ENCODE measurements around the gene CPT2. TPM values are rescaled to one million over a fixed set of nuclear protein-coding genes. Genes with fewer than 3 reads are reported as not detected.
"Not testable (repeated sequence)": the region's sequence is repeated elsewhere in the genome, so short reads cannot be mapped to it uniquely, and the experiment has no call there.

Gene CPT2
- total RNA-seq, 1 donor, result 20.6 TPM

DNA sequence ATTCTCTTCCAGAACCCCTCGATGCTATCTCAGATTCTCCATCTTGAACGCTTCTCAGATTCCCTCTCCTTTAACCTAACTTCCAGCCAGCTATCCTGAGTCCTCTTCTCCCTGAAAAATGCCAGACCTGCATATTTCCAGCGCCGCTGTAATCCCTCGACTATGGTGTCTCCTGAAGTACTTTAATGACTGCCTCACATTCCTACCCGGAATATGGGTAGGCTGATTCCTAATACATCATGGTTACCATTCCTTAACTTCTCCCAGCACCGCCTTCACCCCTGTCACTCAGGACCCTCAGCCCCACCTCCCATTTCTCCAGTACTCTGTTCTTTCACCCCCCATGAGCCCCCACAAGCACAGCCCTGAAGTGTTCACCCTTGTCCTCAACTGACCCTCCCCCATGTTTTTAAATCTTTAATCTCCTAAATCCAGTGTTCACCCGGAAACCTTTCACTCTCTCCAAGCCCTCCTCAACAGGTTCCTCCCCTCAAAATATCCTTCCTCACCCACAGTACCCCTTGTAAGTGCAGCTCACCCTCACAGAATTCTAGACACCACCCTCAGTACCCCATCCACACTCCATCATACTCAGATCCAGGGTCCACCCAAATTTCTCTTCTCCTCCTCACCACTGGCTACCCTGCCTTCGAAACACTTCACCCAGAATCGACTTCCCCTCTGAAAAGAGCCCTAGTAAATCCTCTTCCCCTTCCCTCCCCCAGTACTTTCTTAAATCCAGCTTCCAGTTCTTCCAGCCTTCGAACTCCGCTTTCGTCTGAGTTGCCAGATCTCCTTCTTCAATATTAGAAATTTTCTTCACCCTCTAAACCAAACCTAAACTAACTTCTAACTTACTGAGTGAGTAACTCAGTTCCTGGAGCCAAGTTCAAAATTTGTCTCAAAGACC is 922 bp downstream of the CPT2 start:
- peaks cover 11% of the 10 kb centered on the region for H3K36me3 ChIP-seq (ENCODE audit: insufficient read depth, low read length)
- H3K4me1 ChIP-seq (ENCODE audit: insufficient read depth, low read length), result peaks cover 21% of the 10 kb centered on the region
- TF ChIP-seq, protein P1, sequence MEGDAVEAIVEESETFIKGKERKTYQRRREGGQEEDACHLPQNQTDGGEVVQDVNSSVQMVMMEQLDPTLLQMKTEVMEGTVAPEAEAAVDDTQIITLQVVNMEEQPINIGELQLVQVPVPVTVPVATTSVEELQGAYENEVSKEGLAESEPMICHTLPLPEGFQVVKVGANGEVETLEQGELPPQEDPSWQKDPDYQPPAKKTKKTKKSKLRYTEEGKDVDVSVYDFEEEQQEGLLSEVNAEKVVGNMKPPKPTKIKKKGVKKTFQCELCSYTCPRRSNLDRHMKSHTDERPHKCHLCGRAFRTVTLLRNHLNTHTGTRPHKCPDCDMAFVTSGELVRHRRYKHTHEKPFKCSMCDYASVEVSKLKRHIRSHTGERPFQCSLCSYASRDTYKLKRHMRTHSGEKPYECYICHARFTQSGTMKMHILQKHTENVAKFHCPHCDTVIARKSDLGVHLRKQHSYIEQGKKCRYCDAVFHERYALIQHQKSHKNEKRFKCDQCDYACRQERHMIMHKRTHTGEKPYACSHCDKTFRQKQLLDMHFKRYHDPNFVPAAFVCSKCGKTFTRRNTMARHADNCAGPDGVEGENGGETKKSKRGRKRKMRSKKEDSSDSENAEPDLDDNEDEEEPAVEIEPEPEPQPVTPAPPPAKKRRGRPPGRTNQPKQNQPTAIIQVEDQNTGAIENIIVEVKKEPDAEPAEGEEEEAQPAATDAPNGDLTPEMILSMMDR (IDR thresholded peaks at IDR 0.05; ENCODE audit: extremely low read depth, low read depth, low read length), result no peak
- peak overlapping the region; percentile 87 for H3K4me3 ChIP-seq (ENCODE audit: insufficient read depth, low read length)
- H3K9me3 ChIP-seq (ENCODE audit: low read depth, low read length), result no peaks in the 10 kb centered on the region
- peaks cover 4% of the 10 kb centered on the region for H4K20me1 ChIP-seq (ENCODE audit: insufficient read depth, low read length)
- peak overlapping the region; percentile 93 for H3K4me2 ChIP-seq (ENCODE audit: insufficient read depth, low read length)
- peak overlapping the region; percentile 86 for H2AFZ ChIP-seq (ENCODE audit: low read length)
- no peaks in the 10 kb centered on the region for H3K27me3 ChIP-seq (ENCODE audit: insufficient read depth, low read length)
- peaks cover 26% of the 10 kb centered on the region for H3K79me2 ChIP-seq (ENCODE audit: insufficient read depth, low read length)
- peak overlapping the region; percentile 89 for H3K27ac ChIP-seq (ENCODE audit: low read depth, low read length)
- DNase-seq (ENCODE audit: insufficient read length, low spot score, missing footprints), result peak; percentile 54

DNA sequence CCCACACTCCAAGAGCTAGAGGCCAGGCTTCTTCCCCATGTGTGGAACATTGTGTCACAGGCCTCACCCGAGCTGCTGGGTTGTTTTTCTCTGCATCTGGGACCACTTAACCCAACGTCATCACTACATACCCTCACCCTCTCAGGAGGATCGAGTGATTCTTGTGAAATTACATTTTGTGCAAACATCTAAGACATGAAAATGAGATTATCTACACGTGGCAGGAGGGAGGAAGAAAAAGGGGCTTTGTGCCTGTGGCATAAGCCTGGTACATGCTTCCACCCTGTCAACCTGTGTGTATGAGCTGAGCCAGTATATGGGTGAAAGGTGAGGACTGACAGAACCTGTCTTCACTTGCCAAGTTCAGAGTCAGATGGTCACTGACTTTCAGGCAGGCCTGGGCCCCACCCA is 1.6 kb downstream of the CPT2 start:
- TF ChIP-seq, protein P1 (IDR thresholded peaks at IDR 0.05; ENCODE audit: extremely low read depth, low read depth, low read length), result no peak
- Histone ChIP-seq H3K27ac (ENCODE audit: low read depth, low read length) (peak overlapping the region; percentile 89), H3K79me2 (ENCODE audit: insufficient read depth, low read length) (peaks cover 26% of the 10 kb centered on the region), H3K27me3 (ENCODE audit: insufficient read depth, low read length) (no peaks in the 10 kb centered on the region), H3K4me1 (ENCODE audit: insufficient read depth, low read length) (peaks cover 21% of the 10 kb centered on the region), H2AFZ (ENCODE audit: low read length) (peak overlapping the region; percentile 39), H4K20me1 (ENCODE audit: insufficient read depth, low read length) (peaks cover 4% of the 10 kb centered on the region), H3K4me3 (ENCODE audit: insufficient read depth, low read length) (no peak overlapping the region), H3K4me2 (ENCODE audit: insufficient read depth, low read length) (peak overlapping the region; percentile 93), H3K36me3 (ENCODE audit: insufficient read depth, low read length) (peaks cover 18% of the 10 kb centered on the region), H3K9me3 (ENCODE audit: low read depth, low read length) (no peaks in the 10 kb centered on the region)
- DNase-seq (ENCODE audit: insufficient read length, low spot score, missing footprints), result peak; percentile 58

DNA sequence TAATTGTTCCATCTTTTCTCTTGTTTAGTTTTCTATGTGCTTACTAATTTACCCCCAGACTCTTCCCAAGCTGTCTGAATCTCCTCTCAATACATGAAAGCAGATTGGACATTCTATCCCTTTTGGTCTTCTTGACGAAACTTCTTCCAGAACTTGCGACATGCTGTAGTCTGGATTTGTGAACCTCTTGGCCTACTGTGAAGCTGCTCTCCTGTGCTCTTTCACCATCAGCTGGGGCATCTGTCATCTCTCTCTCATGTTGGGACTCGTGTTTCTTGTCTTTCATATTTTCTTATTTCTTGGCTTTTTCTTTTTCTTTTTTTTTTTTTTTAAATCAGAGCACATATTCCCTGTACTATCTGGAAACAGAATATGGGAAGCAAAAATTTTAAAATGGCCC is 6.8 kb downstream of the CPT2 start:
- H3K79me2 ChIP-seq (ENCODE audit: insufficient read depth, low read length), result peaks cover 13% of the 10 kb centered on the region
- no peak overlapping the region for H3K27ac ChIP-seq (ENCODE audit: low read depth, low read length)
- peaks cover 2% of the 10 kb centered on the region for H3K9me3 ChIP-seq (ENCODE audit: low read depth, low read length)
- peaks cover 4% of the 10 kb centered on the region for H4K20me1 ChIP-seq (ENCODE audit: insufficient read depth, low read length)
- H3K27me3 ChIP-seq (ENCODE audit: insufficient read depth, low read length), result no peaks in the 10 kb centered on the region
- no peak overlapping the region for H2AFZ ChIP-seq (ENCODE audit: low read length)
- TF ChIP-seq, protein P1 (IDR thresholded peaks at IDR 0.05; ENCODE audit: extremely low read depth, low read depth, low read length), result no peak
- peaks cover 44% of the 10 kb centered on the region for H3K36me3 ChIP-seq (ENCODE audit: insufficient read depth, low read length)
- no peak overlapping the region for H3K4me3 ChIP-seq (ENCODE audit: insufficient read depth, low read length)
- no peak for DNase-seq (ENCODE audit: insufficient read length, low spot score, missing footprints)
- no peak overlapping the region for H3K4me2 ChIP-seq (ENCODE audit: insufficient read depth, low read length)
- peaks cover 9% of the 10 kb centered on the region for H3K4me1 ChIP-seq (ENCODE audit: insufficient read depth, low read length)

DNA sequence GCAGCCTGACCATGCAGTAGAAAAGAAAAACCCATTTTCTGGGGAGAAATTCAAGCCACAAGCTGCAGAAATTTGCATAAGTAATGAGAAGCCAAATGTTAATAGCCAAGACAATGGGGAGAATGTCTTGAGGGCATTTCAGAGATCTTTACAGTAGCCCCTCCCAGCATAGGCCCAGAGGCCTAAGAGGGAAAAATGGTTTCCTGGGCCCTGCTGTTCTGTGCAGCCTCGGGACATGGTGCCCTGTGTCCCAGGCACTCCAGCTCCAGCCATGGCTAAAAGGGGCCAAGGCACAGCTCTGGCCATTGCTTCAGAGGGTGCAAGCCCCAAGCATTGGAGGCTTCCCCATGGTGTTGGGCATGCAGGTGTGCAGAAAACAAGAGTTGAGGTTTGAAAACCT is 8.9 kb downstream of the CPT2 start:
- not testable (repeated sequence) for H3K4me2 ChIP-seq (ENCODE audit: insufficient read depth, low read length); DNase-seq (ENCODE audit: insufficient read length, low spot score, missing footprints); H3K27ac ChIP-seq (ENCODE audit: low read depth, low read length); H3K9me3 ChIP-seq (ENCODE audit: low read depth, low read length); H3K27me3 ChIP-seq (ENCODE audit: insufficient read depth, low read length); H3K79me2 ChIP-seq (ENCODE audit: insufficient read depth, low read length); H4K20me1 ChIP-seq (ENCODE audit: insufficient read depth, low read length); H2AFZ ChIP-seq (ENCODE audit: low read length); H3K4me3 ChIP-seq (ENCODE audit: insufficient read depth, low read length); H3K4me1 ChIP-seq (ENCODE audit: insufficient read depth, low read length)
- peaks cover 62% of the 10 kb centered on the region for H3K36me3 ChIP-seq (ENCODE audit: insufficient read depth, low read length)

DNA sequence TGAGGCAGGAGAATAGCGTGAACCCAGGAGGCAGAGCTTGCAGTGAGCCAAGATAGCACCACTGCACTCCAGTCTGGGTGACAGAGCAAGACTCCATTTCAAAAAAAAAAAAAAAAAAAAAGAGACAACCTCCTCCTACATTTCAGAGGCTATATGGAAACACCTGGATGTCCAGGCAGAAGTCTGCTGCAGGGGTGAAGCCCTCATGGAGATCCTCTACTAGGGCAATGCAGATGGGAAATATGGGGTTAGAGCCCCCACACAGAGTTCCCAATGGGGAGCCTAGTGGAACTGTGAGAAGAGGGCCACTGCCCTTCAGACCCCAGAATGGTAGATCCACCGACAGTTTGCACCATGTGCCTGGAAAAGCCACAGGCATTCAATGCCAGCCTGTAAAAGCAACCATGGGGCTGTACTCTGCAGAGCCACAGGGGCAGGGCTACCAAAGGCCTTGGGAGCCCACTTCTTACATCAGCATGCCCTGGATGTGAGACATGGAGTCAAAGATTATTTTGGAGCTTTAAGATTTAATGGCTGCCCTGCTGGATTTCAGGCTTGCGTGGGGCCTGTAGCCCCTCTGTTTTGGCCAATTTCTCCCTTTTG is 9.6 kb downstream of the CPT2 start:
- H3K79me2 ChIP-seq (ENCODE audit: insufficient read depth, low read length); H3K4me3 ChIP-seq (ENCODE audit: insufficient read depth, low read length): not testable (repeated sequence)
- peaks cover 65% of the 10 kb centered on the region for H3K36me3 ChIP-seq (ENCODE audit: insufficient read depth, low read length)

More for the DNA sequence above, 9.6 kb downstream of the CPT2 start:
- not testable (repeated sequence) for H3K4me2 ChIP-seq (ENCODE audit: insufficient read depth, low read length); H2AFZ ChIP-seq (ENCODE audit: low read length); H3K27ac ChIP-seq (ENCODE audit: low read depth, low read length); H3K4me1 ChIP-seq (ENCODE audit: insufficient read depth, low read length); H3K9me3 ChIP-seq (ENCODE audit: low read depth, low read length); H3K27me3 ChIP-seq (ENCODE audit: insufficient read depth, low read length); H4K20me1 ChIP-seq (ENCODE audit: insufficient read depth, low read length); DNase-seq (ENCODE audit: insufficient read length, low spot score, missing footprints)
